HG03575 (cell line): ENCODE measurements around the gene FAM13B.

Source experiments
- ATAC-seq: cut with Tn5 transposase; IDR thresholded peaks from one replicate; pipeline ENCODE4 v1.9.1; 2021; ENCODE audit not compliant: unreplicated experiment, insufficient number of reproducible peaks, low FRiP score; ENCODE audit errors: extremely low read depth

FAM13B gene

GRCh38 chr5:137921931-137922330, 110.9 kb downstream of the FAM13B start:
- no peak for ATAC-seq

- ATAC-seq = no peak
Observed at GRCh38 chr5:137916923-137917322, 116.0 kb downstream of the FAM13B start.

- ATAC-seq = no peak
Observed at GRCh38 chr5:137914758-137915157, 118.1 kb downstream of the FAM13B start.

GRCh38 chr5:137902408-137903133, 130.3 kb downstream of the FAM13B start:
- no peak for ATAC-seq

- no peak for ATAC-seq
Observed at GRCh38 chr5:137901011-137901817, 131.7 kb downstream of the FAM13B start.

- ATAC-seq = no peak
Observed at GRCh38 chr5:137899493-137899892, 133.4 kb downstream of the FAM13B start.

GRCh38 chr5:137896560-137896959, 136.3 kb downstream of the FAM13B start:
- ATAC-seq = no peak

GRCh38 chr5:137894586-137894985, 138.3 kb downstream of the FAM13B start:
- no peak for ATAC-seq

- ATAC-seq = no peak
Observed at GRCh38 chr5:137891849-137892248, 141.0 kb downstream of the FAM13B start.

- no peak for ATAC-seq
Observed at GRCh38 chr5:137890845-137891244, 142.0 kb downstream of the FAM13B start.

GRCh38 chr5:137888863-137889759, 143.8 kb downstream of the FAM13B start, which contains the start of gene PKD2L2:
Gene PKD2L2, plus strand, starts transcription at chr5:137889457. Its CDS starts 35 bp downstream, at chr5:137889492.
- no peak for ATAC-seq

- ATAC-seq = no peak
Observed at GRCh38 chr5:137888466-137888862, 144.4 kb downstream of the FAM13B start.
